22Rv1 (cell line): ENCODE results near the gene PIGR.
A peak's percentile ranks its signal among the peaks of the same experiment; 100 is the strongest.

Experiments
- H3K27ac ChIP-seq: fragments of 450-650 bp; 2 replicates; pipeline ENCODE4 v1.5.1; 2017
- CTCF ChIP-seq: fragments of 450-650 bp; IDR thresholded peaks from 2 replicates; pipeline ENCODE4 v1.5.1; 2017; ENCODE audit warnings: mild to moderate bottlenecking
- ZFX ChIP-seq: fragments of 450-650 bp; IDR thresholded peaks from 2 replicates; pipeline ENCODE4 v1.6.1; 2017; ENCODE audit warnings: antibody characterized with exemption, borderline replicate concordance

PIGR gene

GRCh38 chr1:206953126-206953525 is 6.9 kb upstream of the PIGR start:
- no peak overlapping the region for H3K27ac ChIP-seq
- no peak for TF ChIP-seq CTCF

DNA sequence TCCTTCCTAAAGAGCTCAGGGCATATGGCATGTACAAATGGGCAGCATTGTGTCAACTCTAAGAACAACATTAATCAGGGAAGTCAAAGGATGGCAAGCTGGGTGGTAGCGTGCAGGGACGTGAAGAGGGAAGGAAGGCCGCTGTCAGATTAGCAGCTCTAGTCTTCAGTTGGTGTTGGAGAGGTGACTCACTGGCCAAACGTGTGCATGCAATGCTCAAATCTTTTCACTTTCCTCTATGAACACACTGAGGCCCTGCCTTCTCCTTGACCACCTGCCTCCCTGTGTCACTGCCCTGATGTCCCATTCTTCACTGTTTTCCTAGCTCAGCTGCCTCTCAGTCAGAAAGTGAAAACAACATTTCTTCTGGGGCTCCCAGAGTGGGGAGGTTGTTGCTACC is 5.9 kb upstream of the PIGR start:
- TF ChIP-seq ZFX (no peak), CTCF (no peak)
- peak overlapping the region; percentile 68 for H3K27ac ChIP-seq

- H3K27ac ChIP-seq, result peak overlapping the region; percentile 68
- no peak for TF ChIP-seq CTCF
- TF ChIP-seq ZFX, result no peak
Observed at GRCh38 chr1:206951318-206952100, 5.2 kb upstream of the PIGR start.

GRCh38 chr1:206949641-206950040 is 3.4 kb upstream of the PIGR start:
- TF ChIP-seq ZFX (no peak), CTCF (no peak)
- no peak overlapping the region for H3K27ac ChIP-seq

DNA sequence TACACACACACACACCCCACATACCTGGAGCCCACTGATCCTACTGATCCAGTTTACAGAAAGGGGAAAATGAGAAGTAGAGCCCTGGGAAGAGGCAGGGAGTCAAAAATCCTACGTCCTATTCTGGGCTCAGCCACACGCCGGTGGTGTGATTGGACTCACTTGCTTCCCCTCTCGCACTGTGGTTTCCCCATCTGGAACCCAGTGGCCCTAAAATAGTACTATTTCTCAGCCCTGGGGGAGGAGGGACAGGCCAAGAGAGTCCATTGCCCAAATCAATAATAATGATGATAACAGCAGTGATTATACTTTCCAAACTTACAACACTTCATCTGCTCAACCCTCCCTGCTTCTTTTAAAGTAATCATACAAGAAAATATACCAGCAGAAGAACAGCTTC is 2.9 kb upstream of the PIGR start:
- TF ChIP-seq CTCF (no peak), ZFX (no peak)
- no peak overlapping the region for H3K27ac ChIP-seq

GRCh38 chr1:206947255-206947654 is 989 bp upstream of the PIGR start:
- H3K27ac ChIP-seq, result no peak overlapping the region
- TF ChIP-seq ZFX (no peak), CTCF (no peak)

GRCh38 chr1:206945779-206946178 is 487 bp downstream of the PIGR start:
- no peak overlapping the region for H3K27ac ChIP-seq

More at GRCh38 chr1:206945779-206946178, 487 bp downstream of the PIGR start:
- no peak for TF ChIP-seq CTCF
